ENCODE results near the gene PARP15. TPM values are rescaled to one million over a fixed set of nuclear protein-coding genes. Genes with fewer than 3 reads are reported as not detected.

The PARP15 gene
- total RNA-seq, 4 donors from 2014 or later: 0.39 to 2.3 (median 0.65) TPM

GRCh38 chr3:122559906-122560305 lies 17.5 kb upstream of the PARP15 start:
- Histone ChIP-seq H3K36me3 (peaks cover 15 to 48% (median 43%) of the 10 kb centered on the region in 4 donors), H3K27ac (replicated peaks in 1 of 4) (no peak overlapping the region), H3K4me3 (no peak overlapping the region), H3K9me3 (no peaks in the 10 kb centered on the region), H3K27me3 (no peaks in the 10 kb centered on the region), H3K4me1 (peaks cover 12 to 36% (median 28%) of the 10 kb centered on the region in 4 donors)
- intact Hi-C loops (cut with DNase I): loop anchor here (2.0 to 10.0 kb wide), 3 partner anchors 119 to 235 kb away; partner anchors contain the start of genes HSPBAP1 and SLC49A4
- no peak for DNase-seq (ENCODE audit: extremely low spot score)
- TF ChIP-seq POLR2A (IDR thresholded peaks at IDR 0.05; ENCODE audit: low read depth) (no peak), POLR2AphosphoS5 (IDR thresholded peaks at IDR 0.05) (no peak), CTCF (IDR thresholded peaks at IDR 0.05) (no peak), EP300 (IDR thresholded peaks at IDR 0.05) (no peak)
- WGBS: 80% methylated on average over 3 of the region's 3 CpGs

- no peaks in the 10 kb centered on the region for H3K9me3 ChIP-seq
- H3K4me3 ChIP-seq: no peak overlapping the region
- peaks cover 12 to 40% (median 35%) of the 10 kb centered on the region in 4 donors for H3K36me3 ChIP-seq
- intact Hi-C loops (cut with DNase I): loop anchor here (2.0 to 10.0 kb wide), 3 partner anchors 118 to 234 kb away; partner anchors contain the start of genes HSPBAP1 and SLC49A4
- WGBS: 92% methylated on average over 1 of the region's 1 CpG
- peaks cover 19 to 43% (median 34%) of the 10 kb centered on the region in 4 donors for H3K4me1 ChIP-seq
- no peaks in the 10 kb centered on the region for H3K27me3 ChIP-seq
- DNase-seq (ENCODE audit: extremely low spot score): no peak
- H3K27ac ChIP-seq (replicated peaks in 1 of 4): peak overlapping the region in 1 of 4 donors; percentile 36
- TF ChIP-seq CTCF (IDR thresholded peaks at IDR 0.05) (peak; percentile 58 to 64 (median 61)), POLR2A (IDR thresholded peaks at IDR 0.05; ENCODE audit: low read depth) (no peak)
Observed at GRCh38 chr3:122560680-122561079, 16.8 kb upstream of the PARP15 start.

DNA sequence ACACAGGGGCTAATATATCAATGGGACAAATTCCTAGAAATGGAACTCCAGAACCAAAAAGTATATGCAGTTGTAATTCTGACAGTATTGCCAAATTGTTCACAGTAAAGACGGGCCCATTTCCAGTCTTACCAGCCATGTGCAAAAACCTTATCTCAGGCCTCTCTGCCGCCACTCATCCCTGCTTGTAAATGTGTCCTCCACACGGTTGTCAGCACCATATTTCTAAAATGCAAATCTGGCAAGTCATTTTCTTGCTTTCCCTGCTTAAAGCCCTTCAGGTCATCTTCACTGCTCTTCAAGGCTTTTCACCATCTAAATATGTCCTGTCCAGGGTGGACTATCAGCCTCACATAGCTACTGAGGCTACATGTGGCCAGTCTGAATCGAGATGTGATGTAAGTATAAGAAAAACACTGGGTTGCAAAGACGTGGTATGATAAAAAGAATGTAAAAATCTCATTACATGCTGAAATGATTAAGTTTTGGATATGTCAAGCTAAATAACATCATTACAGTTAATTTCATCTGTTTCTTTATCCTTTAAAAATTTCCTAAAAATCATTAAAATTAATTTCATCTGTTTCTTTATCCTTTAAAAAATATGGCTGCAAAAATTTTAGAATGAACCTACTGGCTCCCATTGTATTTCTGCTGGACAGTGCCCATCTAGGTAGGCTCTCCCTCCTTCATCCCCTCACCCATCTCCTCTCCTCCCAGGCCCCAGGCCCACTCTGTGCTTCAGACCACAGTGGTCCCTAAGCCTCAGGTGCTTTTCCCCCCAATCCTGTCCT lies 14.3 kb upstream of the PARP15 start:
- no peak for DNase-seq (ENCODE audit: extremely low spot score)
- Histone ChIP-seq H3K27me3 (no peaks in the 10 kb centered on the region), H3K27ac (replicated peaks in 1 of 4) (peak overlapping the region; percentile 90 to 97 (median 95)), H3K4me3 (peak overlapping the region; percentile 75 to 93 (median 88)), H3K4me1 (peaks cover 23 to 62% (median 47%) of the 10 kb centered on the region in 4 donors), H3K36me3 (peaks cover 3 to 39% (median 36%) of the 10 kb centered on the region in 4 donors), H3K9me3 (no peaks in the 10 kb centered on the region)
- 55% methylated on average over 5 of the region's 5 CpGs for WGBS
- intact Hi-C loops (cut with DNase I): loop anchor here (5.0 to 10.0 kb wide), 2 partner anchors 171 to 232 kb away; partner anchors contain the start of genes HSPBAP1 and SLC49A4
- TF ChIP-seq POLR2A (IDR thresholded peaks at IDR 0.05; ENCODE audit: low read depth) (no peak), POLR2AphosphoS5 (IDR thresholded peaks at IDR 0.05) (no peak), CTCF (IDR thresholded peaks at IDR 0.05) (no peak), EP300 (IDR thresholded peaks at IDR 0.05) (no peak)

DNA sequence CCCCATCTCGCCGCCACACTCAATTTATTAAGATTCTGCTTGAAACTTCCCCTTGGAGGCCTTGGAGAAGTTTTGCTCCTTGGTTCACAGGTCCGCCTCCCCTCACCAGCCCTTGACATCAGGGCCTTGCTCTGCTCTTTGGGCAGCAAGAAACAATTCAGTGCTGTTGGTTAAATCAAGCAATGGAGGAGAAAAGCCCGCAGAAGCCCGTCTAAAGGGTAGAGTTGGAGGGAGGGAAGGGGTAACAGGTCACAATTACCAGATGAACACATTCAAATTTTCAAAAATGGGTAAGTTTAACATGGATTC lies 13.8 kb upstream of the PARP15 start:
- peak overlapping the region; percentile 75 to 93 (median 88) for H3K4me3 ChIP-seq
- WGBS: 28% methylated on average over 5 of the region's 5 CpGs
- TF ChIP-seq POLR2AphosphoS5 (IDR thresholded peaks at IDR 0.05) (no peak), CTCF (IDR thresholded peaks at IDR 0.05) (no peak), POLR2A (IDR thresholded peaks at IDR 0.05; ENCODE audit: low read depth) (no peak), EP300 (IDR thresholded peaks at IDR 0.05) (no peak)
- H3K27ac ChIP-seq (replicated peaks in 1 of 4): peak overlapping the region; percentile 90 to 97 (median 95)
- intact Hi-C loops (cut with DNase I): loop anchor here (5.0 to 10.0 kb wide), 2 partner anchors 171 to 231 kb away; partner anchors contain the start of genes HSPBAP1 and SLC49A4
- no peaks in the 10 kb centered on the region for H3K9me3 ChIP-seq
- H3K36me3 ChIP-seq: peaks cover 0 to 37% (median 34%) of the 10 kb centered on the region in 4 donors
- H3K4me1 ChIP-seq: peaks cover 23 to 68% (median 52%) of the 10 kb centered on the region in 4 donors
- no peak for DNase-seq (ENCODE audit: extremely low spot score)
- H3K27me3 ChIP-seq: no peaks in the 10 kb centered on the region

All from esophagus muscularis mucosa (tissue), 4 donors.